Esophagus mucosa (tissue), 1 donor: ENCODE data around the gene MAP1S. TPM values are rescaled to one million over a fixed set of nuclear protein-coding genes. Genes with fewer than 3 reads are reported as not detected.
A peak's percentile ranks its signal among the peaks of the same experiment; 100 is the strongest.

ENCODE experiments used
- ATAC-seq: fragments of 200-7000 bp; cut with Tn5 transposase; one replicate; pipeline ENCODE4 v1.9.1; 2020
- total RNA-seq: library from RNA; stranded (reverse); gene quantifications from one replicate; pipeline ENCODE4 v1.2.4, GENCODE V29; 2023
- donor health status: DM: yes; HTN: yes; CAD: no.

MAP1S gene
- total RNA-seq, 1 donor from 2014 or later: 16.9 TPM

- ATAC-seq: no peak
Observed at GRCh38 chr19:17741456-17741855, 22.2 kb downstream of the MAP1S start.

DNA sequence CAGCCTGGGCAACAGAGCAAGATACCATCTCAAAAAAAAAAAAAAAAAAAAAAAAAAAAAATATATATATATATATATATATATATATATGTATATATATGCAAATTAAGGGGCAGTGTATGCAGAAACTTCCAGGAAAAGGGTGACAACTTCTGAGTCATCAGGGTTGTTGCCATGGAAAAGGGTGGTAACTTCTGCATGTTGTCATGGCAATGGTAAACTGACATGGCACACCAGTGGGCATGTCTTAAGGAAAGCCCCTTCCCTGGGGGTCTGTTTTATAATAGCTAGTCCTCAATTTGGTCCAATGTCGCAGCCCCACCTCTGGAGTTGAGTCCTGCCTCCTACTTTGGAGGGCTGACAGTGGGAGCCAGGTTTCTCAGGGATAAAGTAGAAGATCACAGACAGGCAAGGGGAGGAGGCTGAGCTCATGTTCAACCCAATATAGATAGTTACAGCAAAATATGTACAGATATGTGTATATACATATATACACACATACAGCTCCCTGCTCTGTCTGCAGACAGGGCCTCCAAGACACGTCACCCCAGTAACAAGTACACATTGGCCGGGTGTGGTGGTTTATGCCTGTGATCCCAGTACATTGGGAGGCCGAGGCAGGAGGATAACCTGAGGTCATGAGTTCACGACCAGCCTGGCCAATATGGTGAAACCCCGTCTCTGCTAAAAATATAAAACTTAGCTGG is 24.7 kb downstream of the MAP1S start:
- no peak for ATAC-seq

DNA sequence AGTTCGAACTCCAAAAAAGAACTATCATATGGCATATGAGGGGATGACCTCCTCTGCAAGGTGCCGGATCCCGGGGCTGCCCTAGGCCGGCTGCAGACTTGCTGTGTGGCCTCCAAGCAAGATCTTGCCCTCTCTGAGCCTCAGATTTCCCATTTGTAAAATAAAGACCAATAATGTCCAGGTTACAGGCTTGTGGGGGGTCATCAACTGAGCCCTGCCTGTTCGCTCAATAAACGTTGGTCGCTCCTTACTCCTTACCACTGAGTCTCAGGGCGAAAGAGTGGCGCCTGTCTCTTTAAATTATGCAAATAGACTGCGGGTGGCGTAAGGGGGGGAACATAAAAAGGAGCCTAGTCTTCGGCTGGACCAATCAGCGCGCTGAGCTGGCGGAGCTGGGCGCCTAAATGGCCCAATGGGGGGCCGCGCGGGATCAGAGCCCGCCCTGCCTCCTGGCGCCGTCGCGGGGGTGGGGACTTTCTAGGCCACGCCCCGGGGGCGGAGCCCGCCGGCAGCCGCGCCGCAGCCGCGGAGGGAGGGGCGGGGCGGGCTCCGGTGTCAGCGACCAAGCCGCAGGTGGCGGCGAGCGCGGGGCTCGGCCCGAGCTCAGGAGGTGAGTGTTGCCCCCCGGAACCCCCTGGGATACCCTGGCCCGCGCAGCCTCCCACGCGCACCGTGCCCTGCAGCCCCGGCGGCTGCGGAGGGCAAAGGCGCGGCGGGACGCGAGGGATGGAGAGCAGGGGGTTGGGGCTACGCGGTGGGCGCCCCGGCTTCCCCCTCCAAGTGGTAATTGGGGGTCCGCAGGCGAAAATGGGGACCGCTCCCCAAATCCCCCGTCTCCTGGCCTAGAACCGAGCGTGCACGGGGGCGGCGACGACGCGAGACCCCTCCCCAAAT is 28.2 kb downstream of the MAP1S start:
- peak; percentile 96 for ATAC-seq

DNA sequence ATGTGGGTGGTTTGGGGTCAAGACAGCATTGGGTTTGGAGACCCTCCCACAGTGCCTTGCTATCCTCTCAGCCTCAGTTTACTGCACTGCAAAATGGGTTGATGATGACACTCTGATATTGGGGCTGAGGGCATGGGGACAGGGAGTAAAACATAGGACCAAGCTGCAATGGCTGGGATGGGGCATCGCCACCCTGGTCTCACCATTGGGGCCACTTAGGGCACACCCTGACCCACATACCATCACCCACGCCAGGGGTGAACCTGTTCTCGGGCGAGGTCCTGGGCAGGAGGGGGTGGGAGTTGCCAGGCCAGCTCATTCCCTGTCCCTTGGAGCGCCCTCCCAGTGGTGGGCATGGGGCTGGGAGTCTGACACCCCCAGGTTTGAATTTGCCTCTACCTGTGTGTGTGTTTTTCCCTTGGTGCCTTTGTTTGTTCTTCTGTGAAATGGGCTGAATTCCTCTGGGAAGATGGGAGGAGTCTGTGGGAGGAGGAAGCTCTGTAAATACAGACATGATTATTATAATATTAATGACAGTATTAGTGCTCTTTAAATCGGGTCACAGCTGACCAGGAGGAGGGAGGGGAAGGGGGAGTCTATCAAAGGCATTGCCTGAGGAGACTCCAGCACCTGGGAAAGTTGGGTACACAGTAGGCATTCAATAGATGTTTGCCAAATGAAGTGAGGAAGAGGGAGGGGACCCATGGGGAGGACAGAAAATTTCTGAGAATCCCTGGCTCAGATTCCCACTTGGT is 29.8 kb downstream of the MAP1S start:
- no peak for ATAC-seq

- no peak for ATAC-seq
Observed at GRCh38 chr19:17749912-17750317, 30.6 kb downstream of the MAP1S start.

DNA sequence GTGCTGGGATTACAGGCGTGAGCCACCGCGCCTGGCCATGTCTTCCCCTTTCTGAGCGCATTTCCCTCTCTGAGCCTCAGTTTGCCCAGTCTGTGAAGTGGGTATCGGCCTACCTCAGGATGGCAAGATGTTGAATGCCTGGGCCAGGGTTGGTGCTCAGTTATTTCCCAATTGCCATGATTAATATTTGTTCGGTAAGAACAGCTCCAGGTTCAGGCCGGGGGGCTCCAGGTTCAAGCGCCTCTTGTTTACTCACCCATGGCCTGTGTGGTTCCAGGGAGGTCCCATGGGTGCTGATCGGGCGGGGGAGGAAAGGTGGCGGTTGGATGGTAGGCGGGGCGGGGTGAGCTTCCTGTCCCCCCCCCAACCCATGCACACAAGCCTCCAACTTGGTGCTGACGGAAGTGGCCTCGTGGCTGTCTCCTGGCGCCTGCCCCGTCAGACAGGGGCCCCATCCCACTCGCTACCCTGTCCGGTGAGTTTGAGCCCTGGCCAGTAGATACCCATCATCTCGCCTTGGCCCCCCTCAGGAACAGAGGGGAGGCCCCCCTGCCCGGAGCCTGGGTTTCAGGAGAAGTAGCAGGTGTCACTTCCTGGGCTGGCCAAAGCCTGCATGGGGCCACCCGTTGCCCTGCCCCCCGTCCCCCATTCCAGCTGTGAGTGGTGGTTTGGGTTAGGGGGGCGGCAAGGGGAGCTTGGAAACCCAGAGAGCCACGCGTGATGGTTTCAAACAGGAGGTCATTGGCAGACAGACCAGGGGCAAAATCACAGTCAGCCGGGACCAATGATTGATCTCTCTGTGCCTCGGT is 32.0 kb downstream of the MAP1S start, which contains the start of gene FCHO1:
TSS of gene FCHO1 (plus strand) at position 375 of the 809 bp plus-strand sequence. CDS start 3,688 bp downstream, outside the sequence.
- ATAC-seq: peak; percentile 38

- no peak for ATAC-seq
Observed at GRCh38 chr19:17751912-17752273, 32.6 kb downstream of the MAP1S start.

GRCh38 chr19:17752865-17753639 is 33.8 kb downstream of the MAP1S start:
- no peak for ATAC-seq

GRCh38 chr19:17753976-17754375 is 34.7 kb downstream of the MAP1S start:
- no peak for ATAC-seq

GRCh38 chr19:17754634-17755442 is 35.6 kb downstream of the MAP1S start:
- no peak for ATAC-seq

DNA sequence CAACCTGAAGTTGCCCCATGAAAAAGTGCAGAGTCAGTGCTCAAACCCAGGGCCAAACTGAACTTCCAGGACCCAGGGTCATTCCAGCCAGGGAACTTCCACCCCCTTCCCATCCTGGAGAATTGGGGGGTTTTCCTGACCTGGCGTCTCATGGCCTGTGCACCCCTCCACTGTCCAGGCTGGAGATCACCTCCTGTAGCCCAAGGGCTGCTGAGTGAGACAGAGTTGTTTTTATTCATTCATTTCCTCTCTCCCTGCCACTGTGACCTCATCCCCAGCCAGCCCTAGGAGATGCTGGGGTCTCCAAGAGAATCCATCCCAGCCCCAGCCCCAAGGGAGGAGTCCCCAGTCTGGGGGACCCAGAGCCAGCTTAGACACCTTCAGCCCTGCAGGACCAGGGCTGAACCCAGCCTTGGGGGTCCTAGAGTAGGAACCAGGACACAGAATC is 36.2 kb downstream of the MAP1S start:
- no peak for ATAC-seq

DNA sequence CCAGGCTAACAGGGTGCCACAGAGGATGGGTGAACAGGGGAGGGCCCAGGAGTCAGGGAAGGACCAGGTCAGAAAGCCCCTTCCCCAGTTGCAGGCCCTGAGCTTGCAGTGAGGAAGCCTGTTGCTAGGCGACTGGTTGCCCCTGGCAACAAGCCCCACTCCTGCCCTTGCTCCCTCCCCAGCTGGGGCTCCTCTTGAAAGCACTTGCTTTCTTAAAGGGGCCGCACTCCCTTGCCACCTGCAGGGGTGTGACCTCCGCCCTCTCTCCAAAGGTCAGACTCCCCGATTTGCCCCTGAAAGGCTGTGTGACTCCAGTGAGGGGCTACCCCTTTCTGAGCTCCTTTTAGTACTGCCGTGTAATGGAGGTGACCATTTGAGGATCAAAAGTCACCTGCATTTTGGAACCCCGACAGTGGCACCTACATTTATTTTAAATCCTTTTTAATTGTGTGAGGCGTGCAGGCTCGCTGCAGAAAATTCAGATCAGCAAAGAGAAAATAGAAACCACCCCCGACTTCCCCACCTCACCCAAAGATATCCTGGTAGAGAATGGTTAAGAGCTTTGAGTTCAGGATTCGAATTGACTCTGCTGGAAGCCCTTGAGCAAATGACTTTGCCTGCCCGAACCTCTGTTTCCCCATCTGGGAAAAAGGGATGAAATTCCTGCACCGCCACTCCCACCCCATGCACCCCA is 36.8 kb downstream of the MAP1S start:
- ATAC-seq: no peak

DNA sequence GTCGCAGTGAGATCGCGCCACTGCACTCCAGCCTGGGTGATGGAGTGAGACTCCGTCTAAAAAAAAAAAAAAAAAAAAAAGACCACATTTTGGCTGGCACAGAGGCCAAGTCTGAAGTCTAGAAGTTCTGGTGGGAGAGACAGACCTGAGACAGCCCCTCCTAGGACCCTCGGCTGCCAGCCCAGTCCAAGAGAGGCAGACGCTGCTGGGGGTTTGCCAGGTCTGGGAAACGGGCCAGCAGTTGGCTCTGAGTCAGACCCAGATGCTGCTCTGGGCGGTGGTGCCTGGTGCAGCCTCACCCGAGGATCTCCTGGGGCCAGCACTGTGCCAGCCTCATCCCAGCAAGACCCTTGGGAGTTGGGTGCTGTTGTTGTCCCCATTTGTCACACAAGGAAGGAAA is 37.8 kb downstream of the MAP1S start:
- peak; percentile 62 for ATAC-seq

DNA sequence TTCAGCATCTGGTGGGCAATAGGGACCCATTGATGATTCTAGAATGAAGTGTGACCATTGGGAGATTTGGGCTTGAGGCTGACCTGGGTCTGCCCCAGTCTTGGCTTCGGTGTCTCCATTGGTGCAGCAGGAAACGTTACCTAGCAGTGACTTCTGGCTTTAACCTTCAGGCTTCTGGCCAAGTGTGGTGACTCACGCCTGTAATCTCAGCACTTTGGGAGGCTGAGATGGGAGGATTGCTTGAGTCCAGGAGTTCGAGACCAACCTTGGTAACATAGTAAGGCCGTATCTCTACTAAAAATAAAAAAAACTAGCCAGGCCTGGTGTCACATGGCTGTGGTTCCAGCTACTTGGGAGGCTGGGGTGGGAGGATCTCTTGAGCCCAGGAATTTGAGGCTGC is 39.2 kb downstream of the MAP1S start:
- no peak for ATAC-seq

GRCh38 chr19:17761148-17761547 is 41.9 kb downstream of the MAP1S start:
- no peak for ATAC-seq

DNA sequence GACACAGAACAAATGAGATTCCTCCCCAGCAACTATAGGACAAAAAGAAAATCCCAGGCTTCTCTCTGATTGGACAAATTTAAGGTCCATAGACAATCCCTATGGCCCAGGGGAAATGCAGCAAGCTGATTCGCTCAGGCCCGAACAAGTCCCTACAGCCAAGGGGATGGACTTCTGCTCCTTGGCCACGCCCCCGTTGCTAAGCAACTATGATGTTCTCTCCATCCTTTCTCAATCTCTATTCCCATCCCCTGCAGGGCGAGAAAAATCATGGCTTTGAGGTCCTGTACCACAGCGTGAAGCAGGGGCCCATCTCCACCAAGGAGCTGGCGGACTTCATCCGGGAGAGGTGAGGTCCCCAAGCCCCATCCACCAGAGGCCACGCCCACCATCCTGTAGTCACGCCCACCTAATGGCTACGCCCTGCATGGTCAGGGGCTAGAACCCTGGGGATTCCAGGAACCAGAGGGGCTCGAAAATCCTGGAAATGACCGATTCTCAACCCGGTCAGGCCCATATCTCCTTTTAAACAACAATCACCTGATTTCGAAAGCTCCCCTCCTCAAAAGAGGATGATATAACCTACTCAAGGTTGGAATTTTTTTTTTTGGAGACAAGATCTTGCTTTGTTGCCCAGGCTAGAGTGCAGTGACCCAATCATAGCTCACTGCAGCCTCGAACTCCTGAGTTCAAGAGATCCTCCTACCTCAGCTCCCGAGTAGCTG is 43.4 kb downstream of the MAP1S start:
- ATAC-seq: peak; percentile 27

GRCh38 chr19:17764348-17764747 is 45.1 kb downstream of the MAP1S start:
- ATAC-seq: no peak

GRCh38 chr19:17765069-17765618 is 45.9 kb downstream of the MAP1S start:
- ATAC-seq: peak; percentile 86
